HepG2 (cell line): ENCODE results near the gene LARP7. TPM values are rescaled to one million over a fixed set of nuclear protein-coding genes. Genes with fewer than 3 reads are reported as not detected.

Source experiments
- AGO1 ChIP-seq: fragments of 200-400 bp; formaldehyde crosslinking; IDR thresholded peaks from 2 replicates; pipeline ENCODE4 v1.6.1; 2017; ENCODE audit warnings: mild to moderate bottlenecking, low read depth, low read length, moderate library complexity; ENCODE audit not compliant: poor library complexity, severe bottlenecking
- HMG20B ChIP-seq: conservative IDR thresholded peaks from 2 replicates; pipeline ENCODE4 v1.6.1; 2016; ENCODE audit warnings: missing genetic modification reagents, missing compliant biosample characterization
- KMT2A ChIP-seq: sonication (generic); formaldehyde crosslinking; IDR thresholded peaks from 2 replicates; pipeline ENCODE4 v1.4.0; 2020; ENCODE audit warnings: missing genetic modification reagents
- MTA3 ChIP-seq: sonication (generic); formaldehyde crosslinking; IDR thresholded peaks from 2 replicates; pipeline ENCODE4 v1.4.0; 2020; ENCODE audit warnings: missing genetic modification reagents
- MTF2 ChIP-seq: sonication (generic); formaldehyde crosslinking; IDR thresholded peaks from 2 replicates; pipeline ENCODE4 v1.5.0; 2020; ENCODE audit warnings: missing genetic modification reagents, borderline replicate concordance
- NFAT5 ChIP-seq: sonication (generic); formaldehyde crosslinking; IDR thresholded peaks from 2 replicates; pipeline ENCODE4 v1.4.0; 2020; ENCODE audit warnings: missing genetic modification reagents
- PHB2 ChIP-seq: fragments of 450-650 bp; IDR thresholded peaks from 2 replicates; pipeline ENCODE4 v1.6.1; 2018; ENCODE audit not compliant: partially characterized antibody
- REL ChIP-seq: sonication (generic); formaldehyde crosslinking; conservative IDR thresholded peaks from 2 replicates; pipeline ENCODE4 v1.8.0; 2022; ENCODE audit warnings: mild to moderate bottlenecking, missing genetic modification reagents, moderate library complexity
- SAFB2 ChIP-seq: sonication (generic); formaldehyde crosslinking; IDR thresholded peaks from 2 replicates; pipeline ENCODE4 v1.5.1; 2020; ENCODE audit warnings: missing genetic modification reagents, low read depth, mild to moderate bottlenecking, borderline replicate concordance
- SALL2 ChIP-seq: sonication (generic); formaldehyde crosslinking; IDR thresholded peaks from 2 replicates; pipeline ENCODE4 v1.8.1; 2023; ENCODE audit warnings: mild to moderate bottlenecking, missing genetic modification reagents, inconsistent platforms
- SMC3 ChIP-seq: IDR thresholded peaks from 2 replicates; pipeline ENCODE4 v1.6.1; 2011; ENCODE audit warnings: low read length, improper control_type of control experiment
- SRSF4 ChIP-seq: fragments of 200-400 bp; formaldehyde crosslinking; IDR thresholded peaks from one replicate; pipeline ENCODE4 v1.6.1; 2018; ENCODE audit warnings: mild to moderate bottlenecking, low read depth, low read length, moderate library complexity; ENCODE audit not compliant: poor library complexity, severe bottlenecking
- ZFP41 ChIP-seq: sonication (generic); formaldehyde crosslinking; IDR thresholded peaks from 2 replicates; pipeline ENCODE4 v1.4.0; 2020; ENCODE audit warnings: mild to moderate bottlenecking, missing genetic modification reagents, borderline replicate concordance
- ZNF230 ChIP-seq: sonication (generic); formaldehyde crosslinking; IDR thresholded peaks from 2 replicates; pipeline ENCODE4 v1.4.0; 2020; ENCODE audit warnings: mild to moderate bottlenecking, missing genetic modification reagents
- ZNF382 ChIP-seq: sonication (generic); formaldehyde crosslinking; IDR thresholded peaks from 2 replicates; pipeline ENCODE4 v1.5.0; 2020; ENCODE audit warnings: missing genetic modification reagents, mild to moderate bottlenecking, borderline replicate concordance
- ZNF451 ChIP-seq: sonication (generic); formaldehyde crosslinking; IDR thresholded peaks from 2 replicates; pipeline ENCODE4 v1.5.0; 2020; ENCODE audit warnings: mild to moderate bottlenecking, missing genetic modification reagents
- ZNF546 ChIP-seq: sonication (generic); formaldehyde crosslinking; conservative IDR thresholded peaks from 2 replicates; pipeline ENCODE4 v1.8.1; 2023; ENCODE audit warnings: mild to moderate bottlenecking, missing genetic modification reagents
- ZNF550 ChIP-seq: sonication (generic); formaldehyde crosslinking; IDR thresholded peaks from 2 replicates; pipeline ENCODE4 v1.4.0; 2020; ENCODE audit warnings: mild to moderate bottlenecking, missing genetic modification reagents, borderline replicate concordance
- ZNF562 ChIP-seq: sonication (generic); formaldehyde crosslinking; IDR thresholded peaks from 2 replicates; pipeline ENCODE4 v1.8.0; 2022; ENCODE audit warnings: missing genetic modification reagents, borderline replicate concordance
- ZNF569 ChIP-seq: sonication (generic); formaldehyde crosslinking; IDR thresholded peaks from 2 replicates; pipeline ENCODE4 v1.5.0; 2020; ENCODE audit warnings: mild to moderate bottlenecking, missing genetic modification reagents, moderate library complexity, borderline replicate concordance
- ZNF747 ChIP-seq: sonication (generic); formaldehyde crosslinking; IDR thresholded peaks from 2 replicates; pipeline ENCODE4 v1.8.1; 2023; ENCODE audit warnings: missing genetic modification reagents, mild to moderate bottlenecking, borderline replicate concordance
- ZNF790 ChIP-seq: sonication (generic); formaldehyde crosslinking; IDR thresholded peaks from 2 replicates; pipeline ENCODE4 v1.8.0; 2022; ENCODE audit warnings: missing genetic modification reagents, mild to moderate bottlenecking, borderline replicate concordance
- polyA plus RNA-seq, 8 experiments: library from polyadenylated mRNA; depleted of rRNA in 3 of 8; stranded (reverse) in 7 of 8; unstranded in 1 of 8; fragments of >200 nt; fragmentation: Illumina TruSeq in 4 of 8; extraction: Trizol in 4 of 8; gene quantifications; 2 replicates each; pipeline versions ENCODE4 v1.2.1 to v1.2.3, GENCODE V29; 2011 to 2016; ENCODE audit warnings: low read depth in 4 of 8, missing spikeins in 1 of 8, mixed read lengths in 1 of 8; ENCODE audit not compliant: insufficient read depth in 1 of 8
- total RNA-seq, 5 experiments: library from RNA; depleted of rRNA; stranded (reverse); fragments of >200 nt; fragmentation: Illumina TruSeq; extraction: Trizol; gene quantifications; 2 replicates each; pipeline ENCODE4 v1.2.3, GENCODE V29; 2016; ENCODE audit warnings: low read depth in 1 of 5
- TF ChIP-seq, protein P1 (sequence below): sonication (generic); formaldehyde crosslinking; IDR thresholded peaks from 2 replicates; pipeline ENCODE4 v1.4.0; 2020; ENCODE audit warnings: mild to moderate bottlenecking, missing genetic modification reagents

LARP7 gene
- total and polyA plus RNA-seq, 2 of the 13 experiments (the other 11 are each of a cell fraction or from before 2014, with no cell fraction given) = 9.7 to 37.1 TPM

GRCh38 chr4:112636688-112637551 lies at the start of gene LARP7, which contains the start of gene ZGRF1 (continued):
- no peak; the same call in 1 of the 2 replicates for TF ChIP-seq REL
- no peak for TF ChIP-seq ZNF562 (CRISPR knock-in tag)
- no peak for TF ChIP-seq ZNF546
- TF ChIP-seq AGO1 = no peak
- no peak for TF ChIP-seq ZNF451 (CRISPR knock-in tag)
- TF ChIP-seq ZNF790 = no peak
- no peak for TF ChIP-seq SMC3
- no peak for TF ChIP-seq HMG20B
- no peak for TF ChIP-seq ZNF747
- TF ChIP-seq ZNF550 (CRISPR knock-in tag) = no peak
- TF ChIP-seq ZNF569 = no peak
- TF ChIP-seq NFAT5 = no peak
- TF ChIP-seq ZNF230 (CRISPR knock-in tag) = no peak
- no peak for TF ChIP-seq ZNF382 (CRISPR knock-in tag)
- TF ChIP-seq, protein P1, sequence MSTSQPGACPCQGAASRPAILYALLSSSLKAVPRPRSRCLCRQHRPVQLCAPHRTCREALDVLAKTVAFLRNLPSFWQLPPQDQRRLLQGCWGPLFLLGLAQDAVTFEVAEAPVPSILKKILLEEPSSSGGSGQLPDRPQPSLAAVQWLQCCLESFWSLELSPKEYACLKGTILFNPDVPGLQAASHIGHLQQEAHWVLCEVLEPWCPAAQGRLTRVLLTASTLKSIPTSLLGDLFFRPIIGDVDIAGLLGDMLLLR (CRISPR knock-in tag) = no peak
- no peak for TF ChIP-seq SRSF4
- TF ChIP-seq KMT2A (CRISPR knock-in tag) = peak; percentile 79
- TF ChIP-seq MTA3 = no peak
- TF ChIP-seq ZFP41 (CRISPR knock-in tag) = no peak
- TF ChIP-seq SAFB2 = no peak
- peak; percentile 77 for TF ChIP-seq SALL2 (CRISPR knock-in tag)
- no peak for TF ChIP-seq MTF2 (CRISPR knock-in tag)
- TF ChIP-seq PHB2 = no peak
